Stimulated activated naive CD8-positive, alpha-beta T cell treated with anti-CD3 and anti-CD28 coated beads, Interleukin-15, amount 100 ng/mL, for 72 hours (primary cell): ENCODE data around the gene SLC10A6.

Source experiments
- ATAC-seq: fragments of 150-1000 bp; cut with Tn5 transposase; 2 replicates; pipeline ENCODE4 v1.10.0; 2021; ENCODE audit warnings: mild to moderate bottlenecking, moderate library complexity
- DNase-seq, 2 donors: peaks; one replicate each; pipeline ENCODE4 v3.0.0; 2021 to 2022
- H3K27ac Mint-ChIP-seq, 2 donors: one replicate each; pipeline ENCODE4 v1.8.0; 2022; ENCODE audit warnings: mild to moderate bottlenecking in 2 of 2, mixed read lengths in 2 of 2, moderate library complexity in 2 of 2
- H3K27me3 Mint-ChIP-seq: one replicate; pipeline ENCODE4 v1.8.0; 2022; ENCODE audit warnings: mixed read lengths
- H3K4me1 Mint-ChIP-seq: one replicate; pipeline ENCODE4 v1.8.0; 2022; ENCODE audit warnings: mild to moderate bottlenecking, mixed read lengths
- H3K4me3 Mint-ChIP-seq, 2 donors: one replicate each; pipeline ENCODE4 v1.8.0; 2022; ENCODE audit warnings: mild to moderate bottlenecking in 2 of 2, mixed read lengths in 2 of 2, moderate library complexity in 1 of 2
- H3K9me3 Mint-ChIP-seq, 2 donors: one replicate each; pipeline ENCODE4 v1.8.0; 2022; ENCODE audit warnings: mixed read lengths in 2 of 2

SLC10A6 gene

GRCh38 chr4:86870442-86871069 lies 21.4 kb upstream of the SLC10A6 start:
- DNase-seq (no peak), ATAC-seq (no peak)
- H3K27me3 Mint-ChIP-seq: peaks cover 9% of the 10 kb centered on the region
- H3K4me3 Mint-ChIP-seq: no peak overlapping the region
- no peak overlapping the region for H3K27ac Mint-ChIP-seq
- no peaks in the 10 kb centered on the region for H3K4me1 Mint-ChIP-seq
- no peaks in the 10 kb centered on the region for H3K9me3 Mint-ChIP-seq

GRCh38 chr4:86857341-86858052 lies 8.3 kb upstream of the SLC10A6 start:
- Mint-ChIP-seq H3K9me3 (no peaks in the 10 kb centered on the region), H3K4me1 (no peaks in the 10 kb centered on the region), H3K4me3 (no peak overlapping the region), H3K27ac (no peak overlapping the region), H3K27me3 (no peaks in the 10 kb centered on the region)
- DNase-seq (no peak), ATAC-seq (no peak)

GRCh38 chr4:86856896-86857295 lies 7.7 kb upstream of the SLC10A6 start:
- ATAC-seq (no peak), DNase-seq (no peak)
- Mint-ChIP-seq H3K4me1 (no peaks in the 10 kb centered on the region), H3K9me3 (no peaks in the 10 kb centered on the region), H3K27me3 (no peaks in the 10 kb centered on the region), H3K27ac (no peak overlapping the region), H3K4me3 (no peak overlapping the region)

GRCh38 chr4:86855572-86855971 lies 6.4 kb upstream of the SLC10A6 start:
- no peak for ATAC-seq
- Mint-ChIP-seq H3K4me1 (no peaks in the 10 kb centered on the region), H3K27me3 (peaks cover 3% of the 10 kb centered on the region), H3K9me3 (no peaks in the 10 kb centered on the region), H3K4me3 (no peak overlapping the region), H3K27ac (no peak overlapping the region)
- DNase-seq: no peak

GRCh38 chr4:86853209-86853608 lies 4.0 kb upstream of the SLC10A6 start:
- no peak for DNase-seq
- no peaks in the 10 kb centered on the region for H3K4me1 Mint-ChIP-seq
- no peaks in the 10 kb centered on the region for H3K9me3 Mint-ChIP-seq
- H3K27me3 Mint-ChIP-seq: peaks cover 9% of the 10 kb centered on the region
- H3K4me3 Mint-ChIP-seq: no peak overlapping the region
- ATAC-seq: no peak
- no peak overlapping the region for H3K27ac Mint-ChIP-seq

- DNase-seq (no peak), ATAC-seq (no peak)
- H3K4me3 Mint-ChIP-seq: no peak overlapping the region
- no peaks in the 10 kb centered on the region for H3K4me1 Mint-ChIP-seq
- no peaks in the 10 kb centered on the region for H3K9me3 Mint-ChIP-seq
- H3K27ac Mint-ChIP-seq: no peak overlapping the region
- H3K27me3 Mint-ChIP-seq: peaks cover 9% of the 10 kb centered on the region
Observed at GRCh38 chr4:86848136-86848535, 1.0 kb downstream of the SLC10A6 start.

- DNase-seq: no peak
- peaks cover 9% of the 10 kb centered on the region for H3K27me3 Mint-ChIP-seq
- no peak for ATAC-seq
- no peaks in the 10 kb centered on the region for H3K4me1 Mint-ChIP-seq
- H3K9me3 Mint-ChIP-seq: no peaks in the 10 kb centered on the region
- no peak overlapping the region for H3K27ac Mint-ChIP-seq
- no peak overlapping the region for H3K4me3 Mint-ChIP-seq
Observed at GRCh38 chr4:86847571-86847970, 1.6 kb downstream of the SLC10A6 start.

- H3K4me3 Mint-ChIP-seq: no peak overlapping the region
- no peaks in the 10 kb centered on the region for H3K4me1 Mint-ChIP-seq
- ATAC-seq: no peak
- H3K9me3 Mint-ChIP-seq: no peaks in the 10 kb centered on the region
- H3K27ac Mint-ChIP-seq: no peak overlapping the region
- DNase-seq: no peak
- H3K27me3 Mint-ChIP-seq: peaks cover 9% of the 10 kb centered on the region
Observed at GRCh38 chr4:86846921-86847320, 2.3 kb downstream of the SLC10A6 start.

- peaks cover 7% of the 10 kb centered on the region for H3K27me3 Mint-ChIP-seq
- DNase-seq: no peak
- H3K4me3 Mint-ChIP-seq: no peak overlapping the region
- no peak for ATAC-seq
- no peaks in the 10 kb centered on the region for H3K9me3 Mint-ChIP-seq
- H3K27ac Mint-ChIP-seq: no peak overlapping the region
- no peaks in the 10 kb centered on the region for H3K4me1 Mint-ChIP-seq
Observed at GRCh38 chr4:86845593-86845992, 3.6 kb downstream of the SLC10A6 start.

GRCh38 chr4:86841309-86841708 lies 7.9 kb downstream of the SLC10A6 start:
- no peaks in the 10 kb centered on the region for H3K9me3 Mint-ChIP-seq
- H3K4me1 Mint-ChIP-seq: no peaks in the 10 kb centered on the region
- H3K4me3 Mint-ChIP-seq: no peak overlapping the region
- DNase-seq (no peak), ATAC-seq (no peak)
- no peaks in the 10 kb centered on the region for H3K27me3 Mint-ChIP-seq
- no peak overlapping the region for H3K27ac Mint-ChIP-seq

GRCh38 chr4:86840858-86841257 lies 8.3 kb downstream of the SLC10A6 start:
- H3K9me3 Mint-ChIP-seq: no peaks in the 10 kb centered on the region
- no peak overlapping the region for H3K4me3 Mint-ChIP-seq
- no peaks in the 10 kb centered on the region for H3K4me1 Mint-ChIP-seq
- H3K27me3 Mint-ChIP-seq: no peaks in the 10 kb centered on the region
- ATAC-seq: no peak
- H3K27ac Mint-ChIP-seq: no peak overlapping the region
- DNase-seq: no peak

GRCh38 chr4:86837691-86838503 lies 11.3 kb downstream of the SLC10A6 start:
- Mint-ChIP-seq H3K4me1 (no peaks in the 10 kb centered on the region), H3K9me3 (no peaks in the 10 kb centered on the region), H3K4me3 (no peak overlapping the region), H3K27ac (no peak overlapping the region), H3K27me3 (no peaks in the 10 kb centered on the region)
- DNase-seq: no peak
- no peak for ATAC-seq

GRCh38 chr4:86835677-86836076 lies 13.5 kb downstream of the SLC10A6 start:
- Mint-ChIP-seq H3K4me3 (no peak overlapping the region), H3K27me3 (no peaks in the 10 kb centered on the region), H3K27ac (no peak overlapping the region), H3K4me1 (no peaks in the 10 kb centered on the region), H3K9me3 (no peaks in the 10 kb centered on the region)
- ATAC-seq (no peak), DNase-seq (no peak)

GRCh38 chr4:86834901-86835300 lies 14.3 kb downstream of the SLC10A6 start:
- H3K27ac Mint-ChIP-seq: no peak overlapping the region
- no peaks in the 10 kb centered on the region for H3K4me1 Mint-ChIP-seq
- H3K9me3 Mint-ChIP-seq: no peaks in the 10 kb centered on the region
- no peaks in the 10 kb centered on the region for H3K27me3 Mint-ChIP-seq
- DNase-seq (no peak), ATAC-seq (no peak)
- H3K4me3 Mint-ChIP-seq: no peak overlapping the region

GRCh38 chr4:86833615-86834014 lies 15.6 kb downstream of the SLC10A6 start:
- DNase-seq (no peak), ATAC-seq (no peak)
- Mint-ChIP-seq H3K27me3 (no peaks in the 10 kb centered on the region), H3K4me1 (no peaks in the 10 kb centered on the region), H3K4me3 (no peak overlapping the region), H3K9me3 (no peaks in the 10 kb centered on the region), H3K27ac (no peak overlapping the region)
